NCI-H446 treated with DMSO at 0.1 percent for 48 hours (cell line): ENCODE measurements around the gene MRPL53.

ENCODE experiments used
- DNase-seq: peaks from one replicate; lab custom pipeline; 2025; lab: John Stamatoyannopoulos, UW

Gene MRPL53

GRCh38 chr2:74428675-74429074 lies 43.8 kb downstream of the MRPL53 start:
- DNase-seq = no peak

DNA sequence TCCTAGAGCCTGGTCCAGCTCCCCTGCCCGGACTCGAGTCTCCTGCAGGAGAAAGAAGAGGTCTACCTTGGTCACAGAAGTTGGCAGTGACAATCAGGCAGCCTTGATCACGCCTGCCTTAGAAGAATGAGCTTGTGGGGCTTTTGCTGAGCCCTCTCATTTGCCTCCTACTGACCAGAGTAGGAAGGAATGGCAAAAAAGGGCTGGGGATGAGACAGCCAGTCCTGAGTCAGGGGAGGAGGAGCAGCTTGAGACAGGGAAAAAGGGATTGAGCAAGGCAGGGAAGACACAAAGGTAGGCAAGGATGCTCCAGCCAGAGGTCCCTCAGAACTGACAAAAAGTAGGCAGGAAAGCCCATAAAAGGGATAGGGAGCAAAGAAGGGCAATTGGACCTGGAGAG lies 44.9 kb downstream of the MRPL53 start:
- DNase-seq = no peak

DNA sequence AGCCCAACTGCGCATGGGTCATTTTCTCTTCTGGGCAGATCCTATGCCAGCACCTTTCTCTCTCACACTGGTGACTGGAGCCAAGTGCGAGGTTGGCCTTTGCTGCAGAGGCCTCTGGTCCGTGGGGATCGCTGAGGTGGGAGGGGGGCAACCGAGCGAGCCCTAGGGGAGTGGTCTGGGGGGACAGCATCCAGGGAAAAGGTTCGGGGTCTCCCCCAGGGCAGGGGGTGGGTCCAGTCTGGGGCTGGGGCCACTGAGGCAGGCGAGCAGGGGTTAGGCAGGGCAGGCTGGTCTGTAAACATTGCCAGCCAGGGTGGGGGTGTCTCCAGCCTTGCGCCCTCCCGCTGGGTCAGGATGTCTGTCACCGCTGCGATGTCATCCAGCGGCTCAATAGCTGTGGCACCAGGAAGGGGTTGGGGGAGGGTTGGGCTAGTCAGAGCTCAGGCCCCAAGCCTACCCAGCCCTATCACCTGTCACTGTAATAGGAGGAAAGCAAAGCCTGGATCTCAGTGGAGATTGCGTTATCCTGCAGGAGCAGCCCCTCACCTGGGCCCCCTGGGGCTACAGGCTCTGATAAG lies 46.2 kb downstream of the MRPL53 start:
- DNase-seq = no peak

GRCh38 chr2:74425523-74425922 lies 47.0 kb downstream of the MRPL53 start:
- no peak for DNase-seq

- DNase-seq = no peak
These were observed 47.5 kb downstream of the MRPL53 start for GRCh38 chr2:74424995-74425406.

- no peak for DNase-seq
These were observed 48.1 kb downstream of the MRPL53 start for GRCh38 chr2:74424139-74424992.

DNA sequence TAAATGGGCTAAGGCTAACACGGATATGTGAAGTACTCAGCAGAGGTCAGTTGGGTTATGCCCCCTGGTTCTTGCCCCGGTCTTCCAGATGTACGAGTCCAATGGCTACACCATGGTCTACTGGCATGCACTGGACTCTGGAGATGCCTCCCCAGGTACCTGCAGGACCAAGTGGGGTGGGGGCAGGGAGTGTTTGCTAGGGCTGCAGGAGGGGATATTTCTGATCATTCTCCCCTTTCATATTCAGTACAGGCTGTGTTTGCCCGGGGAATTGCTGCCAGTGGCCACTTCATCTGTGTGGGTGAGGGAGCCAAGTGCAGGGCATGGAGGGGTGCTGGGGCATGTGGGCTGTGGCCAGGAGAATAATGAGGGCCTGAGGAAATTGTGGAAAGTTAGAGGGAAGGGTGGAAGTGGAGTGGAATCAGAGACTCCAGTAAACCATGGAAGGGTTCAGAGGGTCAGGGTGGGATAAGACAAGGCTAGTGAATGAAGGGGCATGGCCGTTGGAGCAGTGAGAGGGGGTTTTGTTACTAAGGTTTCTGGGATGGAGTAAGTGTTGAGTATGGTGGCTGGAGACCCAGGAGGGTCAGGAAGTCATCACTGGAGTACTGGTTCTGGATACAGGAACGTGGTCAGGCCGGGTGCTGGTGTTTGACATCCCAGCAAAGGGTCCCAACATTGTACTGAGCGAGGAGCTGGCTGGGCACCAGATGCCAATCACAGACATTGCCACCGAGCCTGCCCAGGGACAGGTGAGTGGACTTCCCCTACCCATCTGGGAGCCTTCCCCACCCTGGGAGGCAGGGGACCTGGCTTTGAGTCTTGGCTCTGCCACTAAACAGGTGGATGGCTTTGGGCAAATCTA lies 49.0 kb downstream of the MRPL53 start:
- no peak for DNase-seq
